Subcutaneous adipose tissue (tissue), 4 donors: Measurements from ENCODE around the gene PDILT. TPM values are rescaled to one million over a fixed set of nuclear protein-coding genes. Genes with fewer than 3 reads are reported as not detected.

Experiments used
- total RNA-seq, 4 donors: library from RNA; depleted of rRNA; stranded (reverse); fragments of >200 nt; gene quantifications; one replicate each; pipeline ENCODE4 v1.1.0, GENCODE V29; 2016
- TF ChIP-seq, protein P1 (sequence below): fragments of 450-650 bp; IDR thresholded peaks from one replicate; pipeline ENCODE4 v1.5.1; 2016; ENCODE audit warnings: low read depth, mild to moderate bottlenecking, control low read depth, antibody characterized with exemption, moderate library complexity

The PDILT gene
- total RNA-seq, 4 donors from 2014 or later: not detected

DNA sequence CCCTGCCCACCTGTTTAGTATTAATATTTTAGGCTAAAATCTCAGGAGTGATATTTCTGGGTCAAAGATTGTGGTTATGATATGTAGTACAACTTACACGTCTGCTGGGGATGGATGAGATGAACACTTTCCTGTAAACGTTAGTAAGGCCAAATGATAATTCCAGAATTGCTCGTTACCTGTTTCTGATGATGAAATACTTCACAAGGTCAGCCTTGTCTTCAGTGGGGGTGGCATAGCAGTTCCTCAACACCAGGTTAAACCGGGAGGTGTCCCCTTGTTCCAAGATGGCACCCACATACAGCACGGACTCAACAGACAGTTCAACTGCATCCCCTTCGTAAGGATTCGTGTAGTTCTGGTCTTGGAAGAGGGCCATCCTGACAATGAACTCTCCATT lies 86.5 kb downstream of the PDILT start:
- TF ChIP-seq, protein P1, sequence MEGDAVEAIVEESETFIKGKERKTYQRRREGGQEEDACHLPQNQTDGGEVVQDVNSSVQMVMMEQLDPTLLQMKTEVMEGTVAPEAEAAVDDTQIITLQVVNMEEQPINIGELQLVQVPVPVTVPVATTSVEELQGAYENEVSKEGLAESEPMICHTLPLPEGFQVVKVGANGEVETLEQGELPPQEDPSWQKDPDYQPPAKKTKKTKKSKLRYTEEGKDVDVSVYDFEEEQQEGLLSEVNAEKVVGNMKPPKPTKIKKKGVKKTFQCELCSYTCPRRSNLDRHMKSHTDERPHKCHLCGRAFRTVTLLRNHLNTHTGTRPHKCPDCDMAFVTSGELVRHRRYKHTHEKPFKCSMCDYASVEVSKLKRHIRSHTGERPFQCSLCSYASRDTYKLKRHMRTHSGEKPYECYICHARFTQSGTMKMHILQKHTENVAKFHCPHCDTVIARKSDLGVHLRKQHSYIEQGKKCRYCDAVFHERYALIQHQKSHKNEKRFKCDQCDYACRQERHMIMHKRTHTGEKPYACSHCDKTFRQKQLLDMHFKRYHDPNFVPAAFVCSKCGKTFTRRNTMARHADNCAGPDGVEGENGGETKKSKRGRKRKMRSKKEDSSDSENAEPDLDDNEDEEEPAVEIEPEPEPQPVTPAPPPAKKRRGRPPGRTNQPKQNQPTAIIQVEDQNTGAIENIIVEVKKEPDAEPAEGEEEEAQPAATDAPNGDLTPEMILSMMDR: no peak

DNA sequence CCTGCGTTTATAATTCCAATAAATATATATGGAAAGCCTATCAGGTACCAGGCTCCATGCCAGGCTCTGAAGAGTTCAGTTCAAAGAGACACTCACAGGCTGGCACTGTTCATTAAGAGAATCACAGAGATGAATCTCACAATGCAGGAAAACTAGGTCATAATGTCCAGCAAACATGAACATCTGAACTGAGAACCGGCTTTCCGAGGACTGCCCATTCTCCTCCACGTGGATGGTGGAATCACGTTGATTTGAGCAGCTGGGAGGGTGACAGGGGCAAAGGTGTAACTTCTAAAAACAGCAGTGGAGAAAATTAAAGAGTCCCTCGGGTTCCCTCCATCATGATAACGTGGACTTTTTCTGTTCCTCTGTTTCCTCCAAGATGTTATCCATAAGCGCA lies 87.4 kb downstream of the PDILT start:
- TF ChIP-seq, protein P1: no peak

DNA sequence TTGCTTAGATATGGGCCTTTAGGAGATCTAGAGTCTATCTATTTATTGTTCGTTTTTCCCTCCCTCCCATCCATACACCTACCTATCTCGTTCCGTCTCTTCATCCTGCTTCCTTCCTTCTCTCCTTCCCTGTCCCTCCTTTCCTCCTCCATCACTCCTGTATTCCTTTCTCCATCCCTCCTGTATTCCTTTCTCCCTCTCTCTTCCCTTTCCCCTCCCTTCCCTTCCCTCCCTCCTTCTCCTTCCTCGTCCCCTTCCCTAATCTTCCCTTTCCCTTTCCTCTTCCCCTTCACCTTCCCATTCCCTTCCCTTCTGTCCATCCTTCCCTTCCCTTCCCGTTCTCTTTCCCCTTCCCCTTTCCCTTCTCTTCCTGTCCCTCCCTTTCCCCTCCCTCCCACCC lies 87.8 kb downstream of the PDILT start:
- TF ChIP-seq, protein P1: no peak

DNA sequence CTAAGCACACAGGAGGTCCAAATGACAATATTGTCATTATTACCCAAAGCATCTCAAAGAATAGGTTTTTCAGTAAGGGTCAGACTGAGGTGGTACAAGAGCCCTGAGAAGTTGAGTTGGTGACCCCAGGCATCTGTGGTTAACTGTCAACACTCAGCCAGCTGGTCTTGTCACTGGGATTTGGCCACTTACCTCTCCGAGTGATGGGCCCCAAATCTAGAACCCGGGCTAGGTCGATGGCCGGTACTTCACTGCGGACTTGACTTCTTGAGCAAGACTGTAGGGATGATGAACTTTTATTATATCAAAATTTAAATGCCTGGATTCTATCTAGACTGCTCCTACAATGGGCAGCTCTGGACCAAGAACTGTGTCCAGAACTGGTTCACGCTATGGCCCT lies 88.8 kb downstream of the PDILT start:
- TF ChIP-seq, protein P1: no peak

DNA sequence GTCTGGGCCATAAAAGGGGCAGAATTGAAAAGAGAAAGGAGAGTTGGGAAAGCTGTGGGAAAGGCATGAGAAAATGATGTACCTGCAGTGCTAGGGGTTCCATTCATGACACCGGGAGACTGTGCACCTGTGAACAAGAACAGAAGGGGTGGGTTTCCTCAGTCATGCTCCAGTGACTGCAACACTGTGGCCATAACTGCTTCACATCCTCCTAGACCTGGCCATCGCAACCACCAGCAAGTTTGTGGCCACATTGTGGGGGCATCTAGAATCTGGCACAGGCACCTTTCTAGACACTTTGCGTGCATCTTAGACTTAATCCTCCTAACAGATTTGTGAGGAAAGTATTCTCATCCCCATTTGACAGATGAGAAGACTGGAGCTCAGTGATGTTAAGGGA lies 90.0 kb downstream of the PDILT start:
- TF ChIP-seq, protein P1: no peak

DNA sequence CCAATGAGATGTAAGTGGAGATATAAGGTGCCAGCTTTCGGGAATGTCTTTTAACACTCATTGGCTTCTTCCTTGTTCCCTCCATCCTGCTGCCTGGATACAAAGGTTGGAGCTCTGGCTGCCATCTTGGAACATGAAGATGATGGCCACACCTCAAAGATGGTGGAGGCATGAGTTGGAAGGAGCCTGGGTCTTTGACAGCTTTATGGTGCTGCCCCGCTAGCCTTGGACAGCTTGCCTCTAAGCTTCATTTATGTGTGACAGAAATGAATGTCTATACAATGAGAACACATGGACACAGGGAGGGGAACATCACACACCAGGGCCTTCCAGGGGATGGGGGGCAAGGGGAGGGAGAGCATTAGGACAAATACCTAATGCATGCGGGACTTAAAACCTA lies 90.8 kb downstream of the PDILT start:
- TF ChIP-seq, protein P1: no peak

DNA sequence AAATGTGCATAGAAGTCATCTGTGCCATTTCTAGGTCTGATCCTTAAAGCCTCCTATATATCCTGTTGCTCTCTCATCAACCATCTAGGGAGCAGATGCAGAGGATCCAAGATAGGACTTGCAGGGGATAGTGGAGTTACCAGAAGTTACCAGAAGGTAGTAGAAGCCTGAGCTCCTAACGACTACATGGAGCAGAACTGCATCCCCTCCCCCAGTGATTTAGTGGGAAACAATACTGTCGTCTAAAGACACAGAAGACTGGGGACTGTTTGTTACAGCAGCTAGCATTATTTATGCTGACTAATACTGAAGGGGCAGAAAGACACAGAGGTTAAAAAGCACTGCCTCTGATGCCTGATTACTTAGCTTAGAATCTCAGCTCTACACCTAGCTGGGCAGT lies 93.0 kb downstream of the PDILT start:
- TF ChIP-seq, protein P1: no peak
